HepG2 (cell line): ENCODE data around the gene CXXC5. TPM values are rescaled to one million over a fixed set of nuclear protein-coding genes. Genes with fewer than 3 reads are reported as not detected.

ENCODE experiments used
- ARID5B ChIP-seq: IDR thresholded peaks from 2 replicates; pipeline ENCODE4 v1.4.0; 2020; ENCODE audit warnings: mild to moderate bottlenecking, missing genetic modification reagents
- ATM ChIP-seq: fragments of 450-650 bp; IDR thresholded peaks from 2 replicates; pipeline ENCODE4 v1.7.1; 2017; ENCODE audit warnings: mild to moderate bottlenecking, borderline replicate concordance
- FOXP4 ChIP-seq: sonication (generic); formaldehyde crosslinking; IDR thresholded peaks from 2 replicates; pipeline ENCODE4 v1.4.0; 2020; ENCODE audit warnings: missing genetic modification reagents
- JUND ChIP-seq: sonication (generic); formaldehyde crosslinking; IDR thresholded peaks from 2 replicates; pipeline ENCODE4 v1.8.0; 2022; ENCODE audit warnings: mild to moderate bottlenecking, missing genetic modification reagents
- KDM2A ChIP-seq: sonication (generic); formaldehyde crosslinking; IDR thresholded peaks from 2 replicates; pipeline ENCODE4 v1.4.0; 2020; ENCODE audit warnings: low read depth, missing genetic modification reagents, borderline replicate concordance
- MAZ ChIP-seq, 2 experiments: sonication (generic) in 1 of 2; formaldehyde crosslinking in 1 of 2; IDR thresholded peaks; 2 replicates each; pipeline versions ENCODE4 v1.5.0 to v1.6.1; 2012 to 2020; ENCODE audit warnings: low read depth in 2 of 2, mild to moderate bottlenecking in 2 of 2, borderline replicate concordance in 1 of 2, improper control_type of control experiment in 1 of 2, low read length in 1 of 2, missing genetic modification reagents in 1 of 2, moderate library complexity in 1 of 2
- MEIS2 ChIP-seq: sonication (generic); formaldehyde crosslinking; IDR thresholded peaks from 2 replicates; pipeline ENCODE4 v1.9.0; 2021; ENCODE audit warnings: mild to moderate bottlenecking, missing genetic modification reagents
- PPARG ChIP-seq: conservative IDR thresholded peaks from 2 replicates; pipeline ENCODE4 v1.6.1; 2016; ENCODE audit warnings: missing biosample characterization, missing genetic modification reagents
- RXRB ChIP-seq: IDR thresholded peaks from 2 replicates; pipeline ENCODE4 v1.6.1; 2016; ENCODE audit warnings: borderline replicate concordance, missing genetic modification reagents, missing compliant biosample characterization
- XRCC5 ChIP-seq: fragments of 200-400 bp; formaldehyde crosslinking; optimal IDR thresholded peaks from 2 replicates; pipeline ENCODE3; 2017; ENCODE audit warnings: mild to moderate bottlenecking, low read length
- ZGPAT ChIP-seq: IDR thresholded peaks from 2 replicates; pipeline ENCODE4 v1.6.1; 2016; ENCODE audit warnings: mild to moderate bottlenecking
- ZNF513 ChIP-seq: sonication (generic); formaldehyde crosslinking; conservative IDR thresholded peaks from 2 replicates; pipeline ENCODE4 v1.5.0; 2020; ENCODE audit warnings: missing genetic modification reagents
- ZNF546 ChIP-seq: sonication (generic); formaldehyde crosslinking; conservative IDR thresholded peaks from 2 replicates; pipeline ENCODE4 v1.8.1; 2023; ENCODE audit warnings: mild to moderate bottlenecking, missing genetic modification reagents
- ZNF574 ChIP-seq: sonication (generic); formaldehyde crosslinking; IDR thresholded peaks from 2 replicates; pipeline ENCODE4 v1.4.0; 2020; ENCODE audit warnings: missing genetic modification reagents
- polyA plus RNA-seq, 8 experiments: library from polyadenylated mRNA; depleted of rRNA in 3 of 8; stranded (reverse) in 7 of 8; unstranded in 1 of 8; fragments of >200 nt; fragmentation: Illumina TruSeq in 4 of 8; extraction: Trizol in 4 of 8; gene quantifications; 2 replicates each; pipeline versions ENCODE4 v1.2.1 to v1.2.3, GENCODE V29; 2011 to 2016; ENCODE audit warnings: low read depth in 4 of 8, missing spikeins in 1 of 8, mixed read lengths in 1 of 8; ENCODE audit not compliant: insufficient read depth in 1 of 8
- total RNA-seq, 5 experiments: library from RNA; depleted of rRNA; stranded (reverse); fragments of >200 nt; fragmentation: Illumina TruSeq; extraction: Trizol; gene quantifications; 2 replicates each; pipeline ENCODE4 v1.2.3, GENCODE V29; 2016; ENCODE audit warnings: low read depth in 1 of 5

The CXXC5 gene
- total and polyA plus RNA-seq, 2 of the 13 experiments (the other 11 are each of a cell fraction or from before 2014, with no cell fraction given): 32.3 to 33.0 TPM

- TF ChIP-seq MAZ (IDR thresholded peaks at IDR 0.05; ENCODE audit: borderline replicate concordance, low read depth, low read length): 0 out of 2 replicates have a peak, but pooled peaks have one; percentile 21
- TF ChIP-seq MAZ (CRISPR knock-in tag; IDR thresholded peaks at IDR 0.05; ENCODE audit: low read depth): no peak
- peak; percentile 48; the same call in 1 of the 2 replicates for TF ChIP-seq PPARG
- 0 out of 2 replicates have a peak, but pooled peaks have one; percentile 35 for TF ChIP-seq KDM2A
- TF ChIP-seq FOXP4 (CRISPR knock-in tag): 0 out of 2 replicates have a peak, but pooled peaks have one; percentile 53
- TF ChIP-seq XRCC5: peak; percentile 16
- peak; percentile 75; the same call in 1 of the 2 replicates for TF ChIP-seq MEIS2
- TF ChIP-seq ATM: no peak
- TF ChIP-seq ZGPAT: peak; percentile 34; the same call in 1 of the 2 replicates
- TF ChIP-seq ARID5B: peak; percentile 56; the same call in 1 of the 2 replicates
- TF ChIP-seq ZNF513 (CRISPR knock-in tag): no peak
- peak; percentile 62 for TF ChIP-seq RXRB
- TF ChIP-seq JUND (CRISPR knock-in tag): peak; percentile 93
- TF ChIP-seq ZNF546: no peak
- 0 out of 2 replicates have a peak, but pooled peaks have one; percentile 18 for TF ChIP-seq ZNF574
Measured at GRCh38 chr5:139725073-139725830, 77.1 kb downstream of the CXXC5 start (continued).
